HG02678 (cell line): ENCODE measurements around the gene MTF2.
"Not testable (repeated sequence)": the region's sequence is repeated elsewhere in the genome, so short reads cannot be mapped to it uniquely, and the experiment has no call there.

Source experiments
- ATAC-seq: cut with Tn5 transposase; IDR thresholded peaks from one replicate; pipeline ENCODE4 v1.9.1; 2021; ENCODE audit warnings: mild to moderate bottlenecking, moderate library complexity; ENCODE audit not compliant: unreplicated experiment

MTF2 gene

GRCh38 chr1:93137604-93138292, 58.7 kb downstream of the MTF2 start:
- ATAC-seq = no peak

GRCh38 chr1:93140106-93140505, 61.0 kb downstream of the MTF2 start:
- ATAC-seq = no peak

GRCh38 chr1:93142161-93142560, 63.1 kb downstream of the MTF2 start:
- ATAC-seq = no peak

GRCh38 chr1:93143136-93143535, 64.1 kb downstream of the MTF2 start:
- ATAC-seq = no peak

- no peak for ATAC-seq
These were observed 64.7 kb downstream of the MTF2 start for GRCh38 chr1:93143769-93144168.

GRCh38 chr1:93148001-93148400, 68.9 kb downstream of the MTF2 start:
- ATAC-seq = no peak

GRCh38 chr1:93150729-93151128, 71.6 kb downstream of the MTF2 start:
- no peak for ATAC-seq

GRCh38 chr1:93151474-93151873, 72.4 kb downstream of the MTF2 start:
- no peak for ATAC-seq

GRCh38 chr1:93152835-93153234, 73.8 kb downstream of the MTF2 start:
- no peak for ATAC-seq

- ATAC-seq = no peak
These were observed 75.8 kb downstream of the MTF2 start for GRCh38 chr1:93154898-93155297.

GRCh38 chr1:93155335-93155734, 76.3 kb downstream of the MTF2 start:
- no peak for ATAC-seq

GRCh38 chr1:93159337-93159736, 80.3 kb downstream of the MTF2 start:
- no peak for ATAC-seq

GRCh38 chr1:93163314-93163713, 84.2 kb downstream of the MTF2 start:
- ATAC-seq = not testable (repeated sequence)

- no peak for ATAC-seq
These were observed 85.7 kb downstream of the MTF2 start for GRCh38 chr1:93164816-93165215.

- ATAC-seq = not testable (repeated sequence)
These were observed 86.8 kb downstream of the MTF2 start for GRCh38 chr1:93165895-93166294.

GRCh38 chr1:93167006-93167405, 87.9 kb downstream of the MTF2 start:
- no peak for ATAC-seq

GRCh38 chr1:93170141-93170678, 91.1 kb downstream of the MTF2 start:
- not testable (repeated sequence) for ATAC-seq

GRCh38 chr1:93171549-93172034, 92.5 kb downstream of the MTF2 start:
- no peak for ATAC-seq

GRCh38 chr1:93172778-93173177, 93.7 kb downstream of the MTF2 start:
- ATAC-seq = no peak

GRCh38 chr1:93174638-93175037, 95.6 kb downstream of the MTF2 start:
- ATAC-seq = not testable (repeated sequence)

GRCh38 chr1:93177991-93178390, 98.9 kb downstream of the MTF2 start:
- ATAC-seq = no peak

GRCh38 chr1:93178418-93178817, 99.3 kb downstream of the MTF2 start:
- no peak for ATAC-seq
